K562 (cell line): ENCODE data around the gene SLC15A3.

ENCODE experiments used
- YY1 ChIP-seq, 3 experiments: IDR thresholded peaks; 2 replicates each; pipeline ENCODE4 v1.6.1; 2011; ENCODE audit warnings: low read length in 2 of 3, mild to moderate bottlenecking in 2 of 3, moderate library complexity in 2 of 3, borderline replicate concordance in 1 of 3, control low read depth in 1 of 3, low read depth in 1 of 3; ENCODE audit not compliant: insufficient read depth in 3 of 3, insufficient replicate concordance in 2 of 3, control insufficient read depth in 1 of 3, insufficient read length in 1 of 3; ENCODE audit errors: extremely low read depth in 1 of 3
- TF ChIP-seq, protein P1 (sequence below), 3 experiments: IDR thresholded peaks in 2 of 3; conservative IDR thresholded peaks in 1 of 3; 2 replicates each; pipeline ENCODE4 v1.5.1; 2011 to 2012; ENCODE audit warnings: low read length in 3 of 3, mild to moderate bottlenecking in 3 of 3, control low read depth in 2 of 3, improper control_type of control experiment in 1 of 3, inconsistent platforms in 1 of 3, low read depth in 1 of 3, mixed read lengths in 1 of 3, moderate library complexity in 1 of 3; ENCODE audit not compliant: insufficient read depth in 2 of 3
- TF ChIP-seq, protein P2 (sequence below): fragments of 450-650 bp; formaldehyde crosslinking; IDR thresholded peaks from 2 replicates; pipeline ENCODE4 v1.4.0; 2022; ENCODE audit warnings: missing genetic modification characterization

DNA sequence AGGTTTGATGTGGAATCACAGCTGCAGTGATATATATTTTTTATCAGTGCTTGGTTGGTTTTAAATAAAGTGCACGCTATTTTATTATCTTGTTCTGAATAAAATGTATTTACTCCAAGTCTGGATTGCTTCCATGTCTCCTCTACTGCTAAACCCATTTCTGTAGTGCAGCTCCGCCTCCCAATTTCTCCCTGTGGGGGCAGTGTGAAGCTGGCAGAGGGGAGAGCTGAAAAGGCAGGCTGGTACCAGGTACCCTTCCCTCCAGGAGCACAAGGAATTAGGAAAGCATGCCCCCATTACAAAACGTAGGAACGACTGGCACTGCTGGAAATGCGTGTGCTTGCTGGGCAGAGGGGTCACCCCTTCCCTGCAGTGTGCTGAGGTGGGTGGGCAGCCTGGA lies 28.6 kb downstream of the SLC15A3 start:
- TF ChIP-seq YY1 (IDR thresholded peaks at IDR 0.05; ENCODE audit: borderline replicate concordance in 1 of 3, control insufficient read depth in 1 of 3, extremely low read depth in 1 of 3, insufficient read depth in 3 of 3, insufficient read length in 1 of 3, insufficient replicate concordance in 2 of 3, low read depth in 1 of 3, low read length in 2 of 3) = no peak
- TF ChIP-seq, protein P1, sequence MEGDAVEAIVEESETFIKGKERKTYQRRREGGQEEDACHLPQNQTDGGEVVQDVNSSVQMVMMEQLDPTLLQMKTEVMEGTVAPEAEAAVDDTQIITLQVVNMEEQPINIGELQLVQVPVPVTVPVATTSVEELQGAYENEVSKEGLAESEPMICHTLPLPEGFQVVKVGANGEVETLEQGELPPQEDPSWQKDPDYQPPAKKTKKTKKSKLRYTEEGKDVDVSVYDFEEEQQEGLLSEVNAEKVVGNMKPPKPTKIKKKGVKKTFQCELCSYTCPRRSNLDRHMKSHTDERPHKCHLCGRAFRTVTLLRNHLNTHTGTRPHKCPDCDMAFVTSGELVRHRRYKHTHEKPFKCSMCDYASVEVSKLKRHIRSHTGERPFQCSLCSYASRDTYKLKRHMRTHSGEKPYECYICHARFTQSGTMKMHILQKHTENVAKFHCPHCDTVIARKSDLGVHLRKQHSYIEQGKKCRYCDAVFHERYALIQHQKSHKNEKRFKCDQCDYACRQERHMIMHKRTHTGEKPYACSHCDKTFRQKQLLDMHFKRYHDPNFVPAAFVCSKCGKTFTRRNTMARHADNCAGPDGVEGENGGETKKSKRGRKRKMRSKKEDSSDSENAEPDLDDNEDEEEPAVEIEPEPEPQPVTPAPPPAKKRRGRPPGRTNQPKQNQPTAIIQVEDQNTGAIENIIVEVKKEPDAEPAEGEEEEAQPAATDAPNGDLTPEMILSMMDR (IDR thresholded peaks at IDR 0.05 in 2 of 3, conservative IDR thresholded peaks at IDR 0.05 in 1 of 3; ENCODE audit: insufficient read depth in 2 of 3, low read depth in 1 of 3, low read length in 3 of 3) = no peak
- TF ChIP-seq, protein P2, sequence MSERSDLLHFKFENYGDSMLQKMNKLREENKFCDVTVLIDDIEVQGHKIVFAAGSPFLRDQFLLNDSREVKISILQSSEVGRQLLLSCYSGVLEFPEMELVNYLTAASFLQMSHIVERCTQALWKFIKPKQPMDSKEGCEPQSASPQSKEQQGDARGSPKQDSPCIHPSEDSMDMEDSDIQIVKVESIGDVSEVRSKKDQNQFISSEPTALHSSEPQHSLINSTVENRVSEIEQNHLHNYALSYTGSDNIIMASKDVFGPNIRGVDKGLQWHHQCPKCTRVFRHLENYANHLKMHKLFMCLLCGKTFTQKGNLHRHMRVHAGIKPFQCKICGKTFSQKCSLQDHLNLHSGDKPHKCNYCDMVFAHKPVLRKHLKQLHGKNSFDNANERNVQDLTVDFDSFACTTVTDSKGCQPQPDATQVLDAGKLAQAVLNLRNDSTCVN (CRISPR knock-in tag) = no peak
